Endothelial cell (in vitro differentiated cells): ENCODE results near the gene SAMD4A. TPM values are rescaled to one million over a fixed set of nuclear protein-coding genes. Genes with fewer than 3 reads are reported as not detected.

Experiments used
- DNase-seq: peaks from one replicate; pipeline ENCODE4 v3.0.0; 2021; ENCODE audit warnings: low spot score
- H3K27ac Mint-ChIP-seq: one replicate; pipeline ENCODE4 v1.8.0; 2021; ENCODE audit warnings: mixed read lengths, inconsistent platforms; ENCODE audit not compliant: unreplicated experiment
- H3K27me3 Mint-ChIP-seq: one replicate; pipeline ENCODE4 v1.8.0; 2021; ENCODE audit warnings: mild to moderate bottlenecking, moderate library complexity, mixed read lengths, inconsistent platforms; ENCODE audit not compliant: unreplicated experiment
- H3K36me3 Mint-ChIP-seq: one replicate; pipeline ENCODE4 v1.8.0; 2021; ENCODE audit warnings: mild to moderate bottlenecking, low read depth, mixed read lengths, inconsistent platforms; ENCODE audit not compliant: unreplicated experiment
- H3K4me1 Mint-ChIP-seq: one replicate; pipeline ENCODE4 v1.8.0; 2021; ENCODE audit warnings: mild to moderate bottlenecking, mixed read lengths, inconsistent platforms; ENCODE audit not compliant: unreplicated experiment
- H3K4me3 Mint-ChIP-seq: one replicate; pipeline ENCODE4 v1.8.0; 2021; ENCODE audit warnings: mild to moderate bottlenecking, mixed read lengths, inconsistent platforms; ENCODE audit not compliant: unreplicated experiment
- H3K9me3 Mint-ChIP-seq: one replicate; pipeline ENCODE4 v1.8.0; 2021; ENCODE audit warnings: mixed read lengths, inconsistent platforms; ENCODE audit not compliant: unreplicated experiment
- total RNA-seq: library from RNA; stranded (reverse); fragmentation: NEBNext Ultra II Directional; extraction: Animal tissue kit (Norgen Biotek cat#: 25700); gene quantifications from one replicate; pipeline ENCODE4 v1.2.1, GENCODE V29; 2021; ENCODE audit not compliant: unreplicated experiment
- TF ChIP-seq, protein P1 (sequence below): fragments of 200-600 bp; sonication (generic); IDR thresholded peaks from one replicate; pipeline ENCODE4 v1.5.0; 2021; ENCODE audit warnings: antibody characterized with exemption; ENCODE audit not compliant: unreplicated experiment

SAMD4A gene
- total RNA-seq, 1 donor from 2014 or later: 9.2 TPM

GRCh38 chr14:54711812-54712464, 145.0 kb downstream of the SAMD4A start:
- no peak overlapping the region for H3K4me3 Mint-ChIP-seq
- TF ChIP-seq, protein P1, sequence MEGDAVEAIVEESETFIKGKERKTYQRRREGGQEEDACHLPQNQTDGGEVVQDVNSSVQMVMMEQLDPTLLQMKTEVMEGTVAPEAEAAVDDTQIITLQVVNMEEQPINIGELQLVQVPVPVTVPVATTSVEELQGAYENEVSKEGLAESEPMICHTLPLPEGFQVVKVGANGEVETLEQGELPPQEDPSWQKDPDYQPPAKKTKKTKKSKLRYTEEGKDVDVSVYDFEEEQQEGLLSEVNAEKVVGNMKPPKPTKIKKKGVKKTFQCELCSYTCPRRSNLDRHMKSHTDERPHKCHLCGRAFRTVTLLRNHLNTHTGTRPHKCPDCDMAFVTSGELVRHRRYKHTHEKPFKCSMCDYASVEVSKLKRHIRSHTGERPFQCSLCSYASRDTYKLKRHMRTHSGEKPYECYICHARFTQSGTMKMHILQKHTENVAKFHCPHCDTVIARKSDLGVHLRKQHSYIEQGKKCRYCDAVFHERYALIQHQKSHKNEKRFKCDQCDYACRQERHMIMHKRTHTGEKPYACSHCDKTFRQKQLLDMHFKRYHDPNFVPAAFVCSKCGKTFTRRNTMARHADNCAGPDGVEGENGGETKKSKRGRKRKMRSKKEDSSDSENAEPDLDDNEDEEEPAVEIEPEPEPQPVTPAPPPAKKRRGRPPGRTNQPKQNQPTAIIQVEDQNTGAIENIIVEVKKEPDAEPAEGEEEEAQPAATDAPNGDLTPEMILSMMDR: no peak
- no peaks in the 10 kb centered on the region for H3K9me3 Mint-ChIP-seq
- no peaks in the 10 kb centered on the region for H3K36me3 Mint-ChIP-seq
- DNase-seq: no peak
- H3K4me1 Mint-ChIP-seq: no peaks in the 10 kb centered on the region
- no peak overlapping the region for H3K27ac Mint-ChIP-seq
- no peaks in the 10 kb centered on the region for H3K27me3 Mint-ChIP-seq

DNA sequence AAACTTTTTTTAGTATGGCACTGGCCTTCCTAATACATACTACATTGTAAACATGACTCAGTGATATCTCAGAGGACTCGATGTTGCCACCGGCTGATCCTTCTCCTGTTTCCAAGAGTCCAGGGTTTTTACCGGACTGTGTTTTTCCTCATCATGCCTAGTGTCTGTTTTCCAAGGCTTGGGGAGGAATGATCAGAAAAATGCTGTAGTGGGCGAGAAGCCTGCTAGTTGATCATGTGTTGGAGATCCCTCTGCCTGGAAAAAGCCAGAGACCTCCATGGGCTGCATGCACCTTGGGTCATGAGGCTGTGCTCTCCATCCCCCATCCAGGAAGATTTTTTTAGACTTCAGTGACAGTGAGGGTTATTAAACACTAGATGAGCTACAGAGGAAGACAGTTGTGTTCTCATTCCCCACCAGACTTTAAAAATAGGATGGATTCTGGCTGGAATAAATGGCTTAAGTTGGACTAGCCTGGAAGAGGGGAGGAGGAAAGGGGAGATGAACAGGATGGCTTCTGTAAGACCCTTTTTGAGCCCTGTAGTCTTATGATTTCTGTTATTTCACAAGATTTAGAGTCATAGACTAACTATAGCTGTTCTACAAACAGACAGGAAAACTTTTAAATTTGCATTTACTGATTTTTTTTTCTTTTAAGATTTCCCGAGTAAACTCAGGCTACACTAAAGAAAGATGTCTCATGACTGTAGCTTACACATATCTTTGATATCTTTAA, 145.7 kb downstream of the SAMD4A start:
- H3K27ac Mint-ChIP-seq: no peak overlapping the region
- no peaks in the 10 kb centered on the region for H3K4me1 Mint-ChIP-seq
- H3K9me3 Mint-ChIP-seq: no peaks in the 10 kb centered on the region
- H3K36me3 Mint-ChIP-seq: no peaks in the 10 kb centered on the region
- no peaks in the 10 kb centered on the region for H3K27me3 Mint-ChIP-seq
- DNase-seq: no peak
- H3K4me3 Mint-ChIP-seq: no peak overlapping the region
- TF ChIP-seq, protein P1: no peak

GRCh38 chr14:54713379-54713778, 146.5 kb downstream of the SAMD4A start:
- no peaks in the 10 kb centered on the region for H3K36me3 Mint-ChIP-seq
- no peaks in the 10 kb centered on the region for H3K9me3 Mint-ChIP-seq
- TF ChIP-seq, protein P1: no peak
- no peak overlapping the region for H3K4me3 Mint-ChIP-seq
- H3K4me1 Mint-ChIP-seq: no peaks in the 10 kb centered on the region
- DNase-seq: no peak
- H3K27ac Mint-ChIP-seq: no peak overlapping the region
- no peaks in the 10 kb centered on the region for H3K27me3 Mint-ChIP-seq

DNA sequence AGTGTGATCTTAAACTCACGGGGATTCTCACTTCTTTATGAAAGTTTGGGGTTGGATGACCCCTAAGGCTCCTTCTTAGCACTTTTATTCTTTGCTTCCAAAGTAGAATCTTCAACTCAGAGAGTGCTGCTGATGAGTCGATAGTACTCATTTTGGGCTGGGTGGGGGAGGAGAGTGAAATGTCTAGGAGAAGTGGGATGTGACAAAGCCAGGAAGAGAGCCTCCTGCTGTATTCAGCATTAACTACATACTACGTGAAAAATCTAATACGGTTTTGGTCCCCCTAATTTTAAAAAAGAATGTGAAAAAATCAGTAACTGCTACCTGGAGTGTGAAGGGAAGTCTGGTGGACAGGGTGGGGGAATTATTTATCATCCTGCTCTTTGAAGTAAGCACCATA, 148.3 kb downstream of the SAMD4A start:
- H3K9me3 Mint-ChIP-seq: no peaks in the 10 kb centered on the region
- H3K27ac Mint-ChIP-seq: no peak overlapping the region
- TF ChIP-seq, protein P1: no peak
- H3K36me3 Mint-ChIP-seq: no peaks in the 10 kb centered on the region
- no peaks in the 10 kb centered on the region for H3K4me1 Mint-ChIP-seq
- no peaks in the 10 kb centered on the region for H3K27me3 Mint-ChIP-seq
- H3K4me3 Mint-ChIP-seq: no peak overlapping the region
- no peak for DNase-seq

GRCh38 chr14:54715811-54716210, 148.9 kb downstream of the SAMD4A start:
- Mint-ChIP-seq H3K27me3 (no peaks in the 10 kb centered on the region), H3K9me3 (no peaks in the 10 kb centered on the region), H3K4me1 (peaks cover 2% of the 10 kb centered on the region), H3K27ac (no peak overlapping the region), H3K4me3 (no peak overlapping the region), H3K36me3 (no peaks in the 10 kb centered on the region)
- TF ChIP-seq, protein P1: no peak
- no peak for DNase-seq
